ENCODE data around the gene PDHX.

The PDHX gene

DNA sequence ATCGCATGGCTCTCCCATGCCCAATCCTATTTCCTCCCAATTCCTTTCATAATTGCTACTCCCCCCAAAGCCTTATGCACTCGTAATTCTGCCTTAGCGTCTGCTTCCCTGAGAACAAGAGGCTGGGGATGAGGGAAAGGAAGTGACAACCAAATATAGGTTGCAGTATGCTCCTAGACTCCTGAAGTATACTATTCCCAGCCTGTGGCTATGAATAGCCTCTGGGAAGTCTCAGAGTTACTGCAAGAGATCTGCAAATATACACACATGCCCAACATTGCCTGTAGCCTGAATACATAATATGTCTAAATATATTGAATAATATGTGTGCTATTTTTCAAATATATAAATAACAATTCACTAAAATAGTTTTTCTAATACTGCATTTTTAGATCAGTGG, 126.5 kb downstream of the PDHX start:
- TF ChIP-seq SIN3A (IDR thresholded peaks at IDR 0.05; ENCODE audit: borderline replicate concordance, insufficient read depth, low read length) (no peak), TAF1 (IDR thresholded peaks at IDR 0.05; ENCODE audit: borderline replicate concordance, insufficient read depth, low read length) (no peak), POLR2AphosphoS5 (IDR thresholded peaks at IDR 0.05; ENCODE audit: low read depth, low read length) (no peak)
- TF ChIP-seq, protein P1, sequence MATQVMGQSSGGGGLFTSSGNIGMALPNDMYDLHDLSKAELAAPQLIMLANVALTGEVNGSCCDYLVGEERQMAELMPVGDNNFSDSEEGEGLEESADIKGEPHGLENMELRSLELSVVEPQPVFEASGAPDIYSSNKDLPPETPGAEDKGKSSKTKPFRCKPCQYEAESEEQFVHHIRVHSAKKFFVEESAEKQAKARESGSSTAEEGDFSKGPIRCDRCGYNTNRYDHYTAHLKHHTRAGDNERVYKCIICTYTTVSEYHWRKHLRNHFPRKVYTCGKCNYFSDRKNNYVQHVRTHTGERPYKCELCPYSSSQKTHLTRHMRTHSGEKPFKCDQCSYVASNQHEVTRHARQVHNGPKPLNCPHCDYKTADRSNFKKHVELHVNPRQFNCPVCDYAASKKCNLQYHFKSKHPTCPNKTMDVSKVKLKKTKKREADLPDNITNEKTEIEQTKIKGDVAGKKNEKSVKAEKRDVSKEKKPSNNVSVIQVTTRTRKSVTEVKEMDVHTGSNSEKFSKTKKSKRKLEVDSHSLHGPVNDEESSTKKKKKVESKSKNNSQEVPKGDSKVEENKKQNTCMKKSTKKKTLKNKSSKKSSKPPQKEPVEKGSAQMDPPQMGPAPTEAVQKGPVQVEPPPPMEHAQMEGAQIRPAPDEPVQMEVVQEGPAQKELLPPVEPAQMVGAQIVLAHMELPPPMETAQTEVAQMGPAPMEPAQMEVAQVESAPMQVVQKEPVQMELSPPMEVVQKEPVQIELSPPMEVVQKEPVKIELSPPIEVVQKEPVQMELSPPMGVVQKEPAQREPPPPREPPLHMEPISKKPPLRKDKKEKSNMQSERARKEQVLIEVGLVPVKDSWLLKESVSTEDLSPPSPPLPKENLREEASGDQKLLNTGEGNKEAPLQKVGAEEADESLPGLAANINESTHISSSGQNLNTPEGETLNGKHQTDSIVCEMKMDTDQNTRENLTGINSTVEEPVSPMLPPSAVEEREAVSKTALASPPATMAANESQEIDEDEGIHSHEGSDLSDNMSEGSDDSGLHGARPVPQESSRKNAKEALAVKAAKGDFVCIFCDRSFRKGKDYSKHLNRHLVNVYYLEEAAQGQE (IDR thresholded peaks at IDR 0.05; ENCODE audit: insufficient read depth in 1 of 2, low read depth in 2 of 2, low read length in 2 of 2) = no peak

GRCh38 chr11:35043936-35044335, 127.5 kb downstream of the PDHX start:
- TF ChIP-seq TAF1 (IDR thresholded peaks at IDR 0.05; ENCODE audit: borderline replicate concordance, insufficient read depth, low read length) (no peak), POLR2AphosphoS5 (IDR thresholded peaks at IDR 0.05; ENCODE audit: low read depth, low read length) (no peak), FOXP2 (optimal IDR thresholded peaks at IDR 0.05; ENCODE audit: borderline replicate concordance, extremely low read depth, extremely low read length, insufficient read depth) (no peak), SIN3A (IDR thresholded peaks at IDR 0.05; ENCODE audit: borderline replicate concordance, insufficient read depth, low read length) (no peak)
- TF ChIP-seq, protein P1 (IDR thresholded peaks at IDR 0.05; ENCODE audit: insufficient read depth in 1 of 2, low read depth in 2 of 2, low read length in 2 of 2) = no peak

DNA sequence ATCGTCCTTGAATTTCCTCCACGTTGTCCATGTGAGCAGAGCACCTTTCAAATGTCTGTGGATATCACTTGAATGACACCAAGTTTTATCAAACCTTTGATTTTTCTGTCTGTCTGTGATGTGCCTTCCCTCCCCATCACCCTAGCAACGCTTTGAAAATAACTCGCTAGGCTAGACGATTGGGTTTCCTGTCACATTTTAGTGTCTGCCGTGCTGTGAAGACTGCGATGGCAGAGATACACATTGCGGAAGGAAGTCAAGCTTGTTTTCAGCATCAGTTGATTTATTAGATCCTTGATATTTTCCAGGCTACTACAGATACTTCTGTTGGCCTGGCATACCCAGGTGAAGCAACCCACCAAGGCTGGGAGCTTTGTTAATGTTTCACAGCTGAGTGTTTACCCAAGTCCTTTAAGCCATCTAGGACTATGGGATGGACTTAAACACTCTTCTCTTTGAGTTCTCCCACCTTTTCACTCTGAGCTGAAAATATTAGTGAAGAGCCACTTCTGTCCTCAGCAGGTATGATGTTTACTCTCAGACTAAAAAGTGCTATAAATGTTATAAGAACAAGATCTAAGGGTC, 128.9 kb downstream of the PDHX start:
- TF ChIP-seq, protein P1 (IDR thresholded peaks at IDR 0.05; ENCODE audit: insufficient read depth in 1 of 2, low read depth in 2 of 2, low read length in 2 of 2) = no peak
- no peak for TF ChIP-seq TAF1 (IDR thresholded peaks at IDR 0.05; ENCODE audit: borderline replicate concordance, insufficient read depth, low read length)
- no peak for TF ChIP-seq POLR2AphosphoS5 (IDR thresholded peaks at IDR 0.05; ENCODE audit: low read depth, low read length)
- TF ChIP-seq FOXP2 (optimal IDR thresholded peaks at IDR 0.05; ENCODE audit: borderline replicate concordance, extremely low read depth, extremely low read length, insufficient read depth) = no peak
- TF ChIP-seq SIN3A (IDR thresholded peaks at IDR 0.05; ENCODE audit: borderline replicate concordance, insufficient read depth, low read length) = no peak
